GM19023 (cell line): ENCODE data around the gene KCNQ1.

Experiments used
- ATAC-seq: cut with Tn5 transposase; IDR thresholded peaks from one replicate; pipeline ENCODE4 v1.9.1; 2021; ENCODE audit warnings: mild to moderate bottlenecking, moderate library complexity; ENCODE audit not compliant: unreplicated experiment

Gene KCNQ1

DNA sequence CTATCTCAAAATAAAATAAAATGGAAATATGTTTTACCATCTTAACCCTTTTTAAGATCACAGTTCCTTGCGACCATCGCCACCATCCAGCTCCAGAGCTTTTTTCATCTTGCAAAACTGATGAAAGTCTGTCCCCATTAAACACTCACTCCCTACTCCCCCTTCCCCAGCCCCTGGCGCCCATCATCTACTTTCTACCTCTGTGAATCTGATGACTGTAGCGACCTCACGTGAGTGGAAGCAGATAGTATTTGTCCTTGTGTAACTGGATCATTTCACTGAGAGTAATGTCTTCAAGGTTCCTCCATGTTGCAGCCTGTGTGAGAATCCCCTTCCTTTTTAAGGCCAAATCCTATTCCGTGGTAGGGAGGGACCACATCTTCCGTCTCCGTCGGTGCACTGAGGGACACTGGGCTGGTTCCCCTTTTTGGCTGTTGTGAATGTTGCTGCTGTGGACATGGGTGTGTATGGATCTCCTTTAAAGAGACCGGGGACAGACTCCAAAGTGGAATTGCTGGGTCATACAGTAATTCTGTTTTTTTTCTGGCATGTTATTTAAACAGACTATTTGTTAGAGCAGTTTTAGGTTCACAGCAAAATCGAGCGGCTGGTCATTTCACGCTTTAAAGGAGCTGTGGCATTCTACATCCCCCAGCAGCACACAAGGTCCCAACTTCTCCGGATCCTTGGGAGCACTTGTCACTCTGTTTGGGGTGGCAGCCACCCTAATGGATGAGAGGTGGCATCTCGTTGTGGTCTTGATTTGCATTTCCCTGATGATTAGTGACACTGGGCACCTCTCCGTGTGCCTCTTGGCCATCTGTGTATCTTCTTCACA is 120.0 kb downstream of the KCNQ1 start:
- no peak for ATAC-seq

GRCh38 chr11:2565447-2566222 is 120.8 kb downstream of the KCNQ1 start:
- ATAC-seq: no peak

- no peak for ATAC-seq
Observed at GRCh38 chr11:2566223-2567025, 121.6 kb downstream of the KCNQ1 start.

DNA sequence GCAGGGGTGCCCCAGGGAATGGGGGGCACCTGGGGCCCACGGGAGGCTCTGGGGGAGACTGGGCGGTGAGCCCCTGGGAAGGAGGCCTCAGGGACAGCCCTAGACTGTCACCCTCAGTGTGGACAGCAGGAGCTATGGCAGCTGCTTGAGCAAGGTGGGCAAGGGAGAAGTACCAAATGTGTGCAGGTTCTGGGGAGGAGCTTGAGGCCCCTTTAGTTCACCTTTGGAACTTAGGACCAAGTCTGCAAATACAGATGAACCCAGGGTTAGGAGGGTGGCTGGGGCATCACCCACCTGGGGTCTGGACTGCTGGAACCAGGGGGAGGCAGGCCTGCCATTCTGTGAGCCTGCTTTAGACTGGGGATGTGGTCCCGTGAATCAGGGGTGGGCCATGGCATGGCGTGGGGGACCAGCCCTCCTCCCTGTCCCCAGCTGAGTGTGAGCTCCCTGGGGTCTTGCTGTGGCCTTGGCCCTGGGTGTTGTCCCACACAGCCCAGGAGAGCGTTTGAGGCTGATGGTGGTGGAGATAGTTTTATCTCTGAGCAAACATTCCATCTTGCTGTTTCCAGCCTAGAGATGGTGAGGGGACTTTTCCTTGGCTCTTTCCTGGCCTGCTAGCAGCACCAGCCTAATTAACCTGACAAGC is 122.3 kb downstream of the KCNQ1 start:
- ATAC-seq: no peak

DNA sequence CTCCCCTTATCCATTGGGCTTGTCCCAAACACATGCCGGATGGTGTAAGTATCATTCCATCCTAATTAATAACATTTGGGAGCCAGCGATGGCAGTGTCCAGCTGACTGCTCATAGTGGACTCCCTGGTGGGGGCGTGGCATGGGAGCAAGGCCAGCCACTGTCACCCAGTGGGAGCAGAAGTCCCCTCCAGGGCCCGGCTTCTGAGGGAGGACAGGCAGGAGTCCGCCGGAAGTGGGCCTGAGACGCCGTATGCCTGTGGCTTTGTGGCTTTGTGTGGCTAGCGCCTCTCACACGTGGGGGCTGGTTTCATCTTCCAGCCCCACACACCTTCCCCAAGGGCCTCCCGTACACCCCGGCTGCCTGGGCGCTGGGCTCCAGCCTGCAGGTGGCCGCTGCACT is 124.5 kb downstream of the KCNQ1 start:
- no peak for ATAC-seq

DNA sequence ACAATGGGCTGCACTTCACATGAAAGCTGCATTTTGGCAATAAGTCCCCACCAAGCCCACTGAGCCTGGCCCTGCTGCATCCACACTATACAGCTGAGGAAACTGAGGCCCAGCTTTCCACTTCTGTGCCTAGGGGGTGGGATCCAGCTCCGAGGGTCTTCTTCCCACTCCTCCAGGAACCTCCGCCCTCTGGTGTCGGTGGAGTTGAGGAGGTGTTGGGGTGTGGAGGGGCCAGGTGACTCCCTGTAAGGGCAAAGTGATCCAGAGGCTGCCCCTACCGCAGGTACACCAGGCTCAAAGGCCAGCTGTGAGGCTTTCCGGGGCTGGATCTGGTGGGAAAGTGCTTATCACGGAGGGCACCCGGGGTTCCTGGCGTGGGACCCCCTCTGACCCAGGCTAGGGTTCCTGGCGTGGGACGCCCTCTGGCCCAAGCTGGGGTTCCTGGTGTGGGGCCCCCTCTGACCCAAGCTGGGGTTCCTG is 125.0 kb downstream of the KCNQ1 start:
- ATAC-seq: no peak

- no peak for ATAC-seq
Observed at GRCh38 chr11:2570211-2570811, 125.5 kb downstream of the KCNQ1 start.

DNA sequence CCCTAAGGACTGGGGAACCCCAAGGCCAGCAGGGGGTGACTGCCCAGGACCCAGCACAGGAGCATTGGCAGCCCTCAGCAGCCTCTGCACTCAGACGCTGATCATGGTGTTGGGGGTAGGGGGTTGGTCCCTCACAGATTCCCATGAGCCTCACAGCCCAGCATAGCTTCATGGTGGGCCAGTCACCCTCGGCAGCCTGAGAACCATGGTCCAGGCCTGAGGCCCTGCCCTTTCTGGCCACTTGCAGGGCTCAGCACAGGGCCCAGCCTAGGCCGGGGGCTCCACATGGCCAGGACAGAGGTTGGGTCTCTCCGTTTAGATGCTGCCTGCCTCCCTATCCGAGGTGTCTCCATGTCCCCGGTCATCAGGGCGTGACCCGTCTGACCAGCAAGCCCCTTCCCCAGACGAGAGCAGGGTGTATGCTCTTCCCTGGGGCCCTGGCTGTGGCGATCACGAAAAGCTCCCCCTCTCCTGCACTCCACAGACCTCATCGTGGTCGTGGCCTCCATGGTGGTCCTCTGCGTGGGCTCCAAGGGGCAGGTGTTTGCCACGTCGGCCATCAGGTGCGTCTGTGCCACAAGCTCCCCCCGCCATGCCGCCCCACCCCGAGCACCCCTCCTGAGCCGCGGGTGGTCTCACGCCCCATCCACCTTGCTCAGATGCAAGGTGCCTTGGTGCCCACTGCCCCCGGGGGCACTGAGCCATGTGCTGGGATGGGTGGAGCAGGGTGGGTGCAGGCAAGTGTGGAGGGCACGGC is 126.2 kb downstream of the KCNQ1 start:
- no peak for ATAC-seq

- no peak for ATAC-seq
Observed at GRCh38 chr11:2571598-2572281, 126.9 kb downstream of the KCNQ1 start.

DNA sequence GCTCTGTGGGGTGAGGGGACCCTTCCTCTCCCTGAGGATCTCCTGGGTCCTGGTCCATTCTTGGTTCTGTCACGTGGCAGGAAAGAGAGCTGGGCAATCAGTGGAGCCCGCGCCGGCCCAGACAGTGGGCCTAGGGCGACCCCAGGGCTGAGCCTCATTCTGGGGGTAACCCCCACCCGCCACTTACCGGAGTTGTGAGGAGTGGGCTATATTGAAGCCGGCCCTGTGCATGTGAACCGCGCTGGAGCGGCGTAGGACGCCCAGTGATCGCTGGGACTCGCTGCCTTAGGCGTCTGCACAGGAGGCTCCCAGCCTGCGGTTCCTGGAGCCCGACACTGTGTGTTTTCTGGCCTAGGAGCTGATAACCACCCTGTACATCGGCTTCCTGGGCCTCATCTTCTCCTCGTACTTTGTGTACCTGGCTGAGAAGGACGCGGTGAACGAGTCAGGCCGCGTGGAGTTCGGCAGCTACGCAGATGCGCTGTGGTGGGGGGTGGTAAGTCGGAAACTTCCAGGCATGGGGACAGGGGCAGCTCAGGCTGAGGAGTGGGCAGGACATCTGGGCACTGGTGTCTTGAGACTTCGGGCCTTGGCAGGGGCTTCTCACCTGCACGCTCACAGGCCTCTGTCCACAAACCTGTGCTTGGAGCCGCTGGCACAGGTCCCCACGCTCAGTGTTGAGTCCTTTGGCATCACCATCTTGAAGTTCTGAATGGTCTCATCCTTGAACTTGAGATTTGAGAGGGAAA is 127.9 kb downstream of the KCNQ1 start:
- no peak for ATAC-seq

DNA sequence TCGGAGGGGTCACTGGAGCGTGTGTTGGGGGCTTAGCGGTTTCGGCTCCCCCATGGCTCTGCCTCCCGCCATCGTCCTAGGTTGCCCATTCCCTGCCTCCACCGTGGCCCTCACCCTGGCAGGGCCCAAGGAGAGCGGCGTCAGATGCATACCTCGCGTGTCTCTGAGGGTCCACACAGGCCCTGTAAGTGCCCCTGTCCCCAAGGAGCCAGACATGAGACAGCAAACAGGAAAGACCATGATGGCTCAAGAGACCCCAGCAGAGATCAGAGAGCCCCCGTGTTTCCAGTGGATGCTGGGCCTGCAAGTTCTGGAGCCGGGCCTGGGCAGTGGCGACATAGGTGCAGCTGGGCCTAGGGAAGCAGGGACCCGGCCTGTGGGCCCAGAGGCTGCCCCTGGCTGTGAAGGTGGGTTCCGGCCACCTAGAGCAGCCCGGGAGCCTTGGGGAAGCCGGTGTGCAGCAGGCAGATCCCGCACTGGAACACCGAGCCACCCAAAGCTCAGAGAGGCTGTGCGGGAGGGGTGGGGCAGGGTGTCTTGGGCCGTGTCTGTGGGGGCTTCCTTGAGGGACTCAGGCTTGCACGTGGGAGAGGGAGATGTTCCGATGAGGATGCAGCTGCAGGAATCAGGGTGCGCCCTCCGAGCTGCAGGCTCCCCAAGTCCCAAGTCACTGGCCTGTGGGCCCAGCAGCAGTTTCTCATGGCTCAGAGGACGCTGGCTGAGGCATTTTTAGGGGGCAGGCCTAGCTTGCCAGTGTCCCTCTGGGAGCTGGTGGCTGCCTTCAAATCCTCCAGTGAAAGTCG is 128.6 kb downstream of the KCNQ1 start:
- ATAC-seq: no peak

- ATAC-seq: no peak
Observed at GRCh38 chr11:2574043-2574552, 129.3 kb downstream of the KCNQ1 start.

GRCh38 chr11:2574553-2575535 is 130.0 kb downstream of the KCNQ1 start:
- ATAC-seq: no peak

DNA sequence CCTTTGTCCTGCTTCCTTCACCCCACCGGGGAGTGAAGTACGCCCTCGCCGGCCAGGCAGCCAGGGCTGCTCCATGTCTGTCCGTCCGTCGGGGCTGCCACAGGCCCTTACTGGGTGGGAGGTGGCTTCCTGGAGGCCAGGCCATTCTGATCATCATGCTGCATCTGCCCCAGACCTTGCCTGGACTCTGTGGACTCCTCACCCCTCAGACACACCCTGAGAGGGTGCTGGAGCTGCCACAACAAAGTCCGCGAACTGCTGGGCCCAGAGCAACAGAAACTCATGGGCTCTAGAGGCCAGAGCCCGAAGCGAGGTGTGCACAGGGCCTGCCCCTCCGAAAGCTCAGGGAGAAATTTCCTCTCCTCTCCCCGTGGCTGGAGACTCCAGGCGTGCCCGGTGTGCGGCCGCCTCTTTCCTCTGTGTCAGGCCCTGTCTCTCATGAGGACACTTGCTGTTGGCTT is 130.8 kb downstream of the KCNQ1 start:
- no peak for ATAC-seq

DNA sequence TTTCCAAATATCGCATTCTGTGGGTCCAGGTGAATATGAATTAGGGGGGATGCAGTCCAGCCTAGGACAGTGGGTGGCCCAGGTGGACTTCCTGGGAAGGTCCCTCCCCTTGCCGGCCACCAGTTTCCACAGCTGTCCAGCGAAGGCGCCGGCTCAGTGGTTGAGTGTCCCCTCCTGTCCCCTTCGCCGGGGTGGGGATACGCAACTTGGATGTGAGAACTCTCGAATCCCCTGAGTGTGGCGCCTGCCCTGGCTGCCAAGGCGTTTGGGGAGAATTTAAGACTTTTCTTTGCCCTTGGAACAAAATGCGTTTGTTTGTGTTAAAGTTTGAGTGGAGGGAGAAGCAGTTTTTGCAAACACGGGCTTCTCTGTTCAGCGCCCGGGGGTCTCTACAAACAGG is 131.3 kb downstream of the KCNQ1 start:
- ATAC-seq: no peak

GRCh38 chr11:2576549-2576948 is 131.7 kb downstream of the KCNQ1 start:
- no peak for ATAC-seq
